HCT116 (cell line): ENCODE measurements around the gene IFITM5. TPM values are rescaled to one million over a fixed set of nuclear protein-coding genes. Genes with fewer than 3 reads are reported as not detected.

Experiments used
- ATAC-seq: fragments of 200-7000 bp; cut with Tn5 transposase; 2 replicates; pipeline ENCODE4 v1.9.1; 2020; ENCODE audit warnings: mild to moderate bottlenecking, moderate library complexity
- BruUV-seq: library from RNA; stranded (reverse); fragments of 400-500 nt; replicated peaks from 2 replicates; lab custom pipeline; 2021; lab: Mats Ljungman, UMichigan
- CTCF ChIA-PET: fragments of 300-600 bp; sonication (Branson Sonifier 250); formaldehyde crosslinking; loops from one replicate; lab custom pipeline; 2021; ENCODE audit warnings: antibody characterized with exemption; lab: Charles Lee
- POLR2A ChIA-PET: fragments of 300-600, 350-600 bp; sonication (Branson Sonifier 250); formaldehyde crosslinking; loops from one replicate; lab custom pipeline; 2021; ENCODE audit warnings: antibody characterized with exemption; lab: Charles Lee
- RAD21 ChIA-PET, 2 experiments: fragments of 300-600 bp; sonication (Branson Sonifier 250); formaldehyde crosslinking; loops; one replicate each; lab custom pipeline; 2023; ENCODE audit warnings: low total read pairs in 2 of 2; ENCODE audit not compliant: uncharacterized antibody in 2 of 2, unreplicated experiment in 2 of 2, low non-redundant PET in 1 of 2; lab: Charles Lee
- DNase-seq: peaks from one replicate; pipeline ENCODE4 v3.0.0-alpha.2; 2010; ENCODE audit warnings: low read depth, low spot score
- H2AFZ ChIP-seq: fragments of 200-600 bp; shearing (Covaris generic), sonication (generic); 2 replicates; pipeline ENCODE4 v1.6.1; 2017; ENCODE audit warnings: low read depth, mixed run types, mixed read lengths, antibody characterized with exemption, low read length; ENCODE audit not compliant: poor library complexity, severe bottlenecking
- H3K27ac ChIP-seq: 2 replicates; pipeline ENCODE4 v1.5.1; 2012; ENCODE audit warnings: low read depth, low read length
- H3K27me3 ChIP-seq: fragments of 200-600 bp; sonication (generic); 2 replicates; pipeline ENCODE4 v1.6.1; 2016; ENCODE audit warnings: mixed run types, low read length, mixed read lengths; ENCODE audit not compliant: insufficient read depth
- H3K36me3 ChIP-seq, 2 experiments: fragments of 200-500 bp in 1 of 2; fragments of 200-600 bp in 1 of 2; sonication (Bioruptor generic) in 1 of 2; sonication (generic) in 1 of 2; 2 replicates each; pipeline versions ENCODE4 v1.5.1 to v1.6.1; 2014 to 2016; ENCODE audit warnings: low read length in 2 of 2, inconsistent platforms in 1 of 2, mixed read lengths in 1 of 2, mixed run types in 1 of 2; ENCODE audit not compliant: insufficient read depth in 2 of 2, control insufficient read depth in 1 of 2
- H3K4me1 ChIP-seq, 2 experiments: fragments of 200-600 bp in 1 of 2; sonication (generic) in 1 of 2; 2 replicates each; pipeline versions ENCODE4 v1.5.1 to v1.6.1; 2012 to 2017; ENCODE audit warnings: low read length in 2 of 2, inconsistent platforms in 1 of 2, mild to moderate bottlenecking in 1 of 2, mixed read lengths in 1 of 2, mixed run types in 1 of 2, moderate library complexity in 1 of 2; ENCODE audit not compliant: insufficient read depth in 2 of 2, control insufficient read depth in 1 of 2
- H3K4me2 ChIP-seq: fragments of 200-600 bp; sonication (generic); 2 replicates; pipeline ENCODE4 v1.6.1; 2017; ENCODE audit warnings: mixed run types, low read length, mixed read lengths
- H3K4me3 ChIP-seq, 2 experiments: fragments of 200-600 bp in 1 of 2; sonication (generic) in 1 of 2; replicated peaks in 1 of 2; 2 replicates each; pipeline ENCODE4 v1.5.1; 2011 to 2016; ENCODE audit warnings: low read length in 2 of 2, control low read depth in 1 of 2, low read depth in 1 of 2, mild to moderate bottlenecking in 1 of 2, mixed read lengths in 1 of 2, mixed run types in 1 of 2
- H3K79me2 ChIP-seq: fragments of 200-600 bp; sonication (generic); 2 replicates; pipeline ENCODE4 v1.6.1; 2017; ENCODE audit warnings: mild to moderate bottlenecking, mixed run types, low read length, moderate library complexity, mixed read lengths; ENCODE audit not compliant: insufficient read depth
- H3K9ac ChIP-seq: fragments of 200-600 bp; sonication (generic); 2 replicates; pipeline ENCODE4 v1.6.1; 2016; ENCODE audit warnings: low read length, mixed read lengths
- H3K9me2 ChIP-seq: fragments of 200-600 bp; sonication (generic), shearing (Covaris generic); 2 replicates; pipeline ENCODE4 v1.6.1; 2017; ENCODE audit warnings: mixed run types, mild to moderate bottlenecking, moderate library complexity; ENCODE audit not compliant: insufficient read depth
- H3K9me3 ChIP-seq, 2 experiments: fragments of 200-500 bp in 1 of 2; fragments of 200-600 bp in 1 of 2; sonication (Bioruptor generic) in 1 of 2; sonication (generic) in 1 of 2; 2 replicates each; pipeline ENCODE4 v1.6.1; 2014 to 2017; ENCODE audit warnings: low read length in 2 of 2, mixed read lengths in 2 of 2, inconsistent platforms in 1 of 2, low read depth in 1 of 2, mild to moderate bottlenecking in 1 of 2, mixed run types in 1 of 2, moderate library complexity in 1 of 2; ENCODE audit not compliant: control insufficient read depth in 1 of 2, insufficient read depth in 1 of 2
- H4K20me1 ChIP-seq: fragments of 200-600 bp; sonication (generic), shearing (Covaris generic); 2 replicates; pipeline ENCODE4 v1.6.1; 2017; ENCODE audit warnings: mixed run types, mild to moderate bottlenecking, moderate library complexity; ENCODE audit not compliant: insufficient read depth
- EGR1 ChIP-seq: IDR thresholded peaks from 2 replicates; pipeline ENCODE4 v1.6.1; 2012; ENCODE audit warnings: low read depth
- EZH2phosphoT487 ChIP-seq: fragments of 200-600 bp; IDR thresholded peaks from 2 replicates; pipeline ENCODE4 v1.6.1; 2018; ENCODE audit warnings: antibody characterized with exemption, borderline replicate concordance
- POLR2AphosphoS5 ChIP-seq: IDR thresholded peaks from 2 replicates; pipeline ENCODE4 v1.6.1; 2011; ENCODE audit warnings: mild to moderate bottlenecking, low read depth, low read length, moderate library complexity
- RAD21 ChIP-seq: IDR thresholded peaks from 2 replicates; pipeline ENCODE4 v1.6.1; 2012; ENCODE audit warnings: low read depth, mild to moderate bottlenecking
- SRF ChIP-seq: IDR thresholded peaks from 2 replicates; pipeline ENCODE4 v1.6.1; 2012; ENCODE audit warnings: low read depth
- intact Hi-C: fragments of 100-400 bp; cut with micrococcal nuclease; formaldehyde crosslinking; loops from 2 replicates; pipeline ENCODE4 v1.10.0; 2022
- total RNA-seq: library from RNA; stranded (reverse); gene quantifications from one replicate; pipeline ENCODE4 v1.2.1, GENCODE V29; 2021; ENCODE audit not compliant: unreplicated experiment
- TF ChIP-seq, protein P1 (sequence below): IDR thresholded peaks from 2 replicates; pipeline ENCODE4 v1.6.1; 2012
- TF ChIP-seq, protein P2 (sequence below): IDR thresholded peaks from 2 replicates; pipeline ENCODE4 v1.6.1; 2012; ENCODE audit warnings: low read depth
- TF ChIP-seq, protein P3 (sequence below), 3 experiments: fragments of 200-600 bp in 1 of 3; sonication (generic) in 1 of 3; IDR thresholded peaks in 2 of 3; conservative IDR thresholded peaks in 1 of 3; 2 replicates each; pipeline ENCODE4 v1.5.1; 2012 to 2017; ENCODE audit warnings: low read depth in 2 of 3, low read length in 2 of 3, antibody characterized with exemption in 1 of 3, borderline replicate concordance in 1 of 3, control low read depth in 1 of 3, mild to moderate bottlenecking in 1 of 3, mixed read lengths in 1 of 3, mixed run types in 1 of 3, moderate library complexity in 1 of 3; ENCODE audit not compliant: insufficient read depth in 1 of 3

Gene IFITM5
- total RNA-seq, 1 experiment from 2014 or later = not detected

DNA sequence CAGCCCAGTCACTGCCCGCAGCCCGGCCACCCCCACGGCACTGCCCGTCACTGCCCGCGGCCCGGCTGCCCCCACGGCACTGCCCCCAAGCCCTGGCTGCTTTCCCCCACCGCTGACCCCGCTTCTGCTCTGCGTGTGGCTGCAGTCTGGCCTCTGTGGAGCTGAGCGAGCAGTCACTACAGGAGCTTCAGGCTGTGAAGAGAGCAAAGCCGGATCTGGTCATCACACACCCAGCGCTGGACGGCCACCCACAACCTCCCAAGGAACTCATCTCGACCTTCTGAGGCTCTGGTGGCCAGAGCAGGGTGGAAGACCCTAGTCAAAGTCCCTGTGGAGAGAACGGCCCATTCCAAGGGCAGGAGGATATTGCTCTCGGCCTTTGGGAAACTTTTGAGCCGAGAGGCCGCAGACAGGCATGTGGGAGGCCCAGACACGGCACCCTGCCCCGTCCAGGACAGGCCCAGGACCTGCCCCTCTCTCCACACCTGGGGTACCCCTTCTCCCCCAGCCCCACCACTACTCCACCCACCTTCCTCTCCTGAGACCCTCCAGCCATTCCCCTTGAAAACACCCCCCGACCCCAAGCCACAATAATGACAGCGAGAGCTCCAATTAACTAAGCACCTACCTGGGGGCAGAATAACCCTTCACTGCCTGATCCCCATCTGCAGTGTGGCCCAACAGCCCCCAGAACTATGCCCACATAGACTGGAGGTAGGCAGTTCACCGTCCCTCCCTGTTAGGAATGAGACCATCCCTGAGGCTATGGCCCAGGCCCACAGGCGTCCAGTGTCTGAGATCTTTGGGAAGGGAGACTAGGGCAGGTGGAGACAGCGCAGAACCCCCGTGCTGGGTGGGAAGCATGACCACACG is 14.1 kb downstream of the IFITM5 start:
- ChIA-PET CTCF (no interaction called here), RAD21 (interaction anchor here in 1 of 2 experiments (0.7 kb wide), 1 partner anchor 18 kb away, joined by 9 read pairs; no protein-coding TSS in a partner anchor), POLR2A (no interaction called here)
- Histone ChIP-seq H3K36me3 (no peaks in the 10 kb centered on the region), H3K27ac (no peak overlapping the region), H3K4me2 (no peak overlapping the region), H4K20me1 (no peaks in the 10 kb centered on the region), H3K9ac (no peak overlapping the region), H2AFZ (no peak overlapping the region), H3K79me2 (peaks cover 7% of the 10 kb centered on the region; the same call in 1 of the 2 replicates), H3K27me3 (no peaks in the 10 kb centered on the region), H3K9me3 (no peaks in the 10 kb centered on the region), H3K4me3 (no peak overlapping the region), H3K4me1 (peaks cover 14 to 28% of the 10 kb centered on the region in 2 experiments), H3K9me2 (no peaks in the 10 kb centered on the region)
- DNase-seq (no peak), ATAC-seq (no peak)
- intact Hi-C loops = loop anchor here (5.0 kb wide), 1 partner anchor 48 kb away; the partner anchor contains the start of genes PSMD13 and SIRT3
- TF ChIP-seq EZH2phosphoT487 = no peak
- TF ChIP-seq POLR2AphosphoS5 = no peak
- no peak for TF ChIP-seq EGR1
- TF ChIP-seq RAD21 = no peak
- TF ChIP-seq, protein P1, sequence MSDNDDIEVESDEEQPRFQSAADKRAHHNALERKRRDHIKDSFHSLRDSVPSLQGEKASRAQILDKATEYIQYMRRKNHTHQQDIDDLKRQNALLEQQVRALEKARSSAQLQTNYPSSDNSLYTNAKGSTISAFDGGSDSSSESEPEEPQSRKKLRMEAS = no peak
- no peak for TF ChIP-seq SRF
- TF ChIP-seq, protein P2, sequence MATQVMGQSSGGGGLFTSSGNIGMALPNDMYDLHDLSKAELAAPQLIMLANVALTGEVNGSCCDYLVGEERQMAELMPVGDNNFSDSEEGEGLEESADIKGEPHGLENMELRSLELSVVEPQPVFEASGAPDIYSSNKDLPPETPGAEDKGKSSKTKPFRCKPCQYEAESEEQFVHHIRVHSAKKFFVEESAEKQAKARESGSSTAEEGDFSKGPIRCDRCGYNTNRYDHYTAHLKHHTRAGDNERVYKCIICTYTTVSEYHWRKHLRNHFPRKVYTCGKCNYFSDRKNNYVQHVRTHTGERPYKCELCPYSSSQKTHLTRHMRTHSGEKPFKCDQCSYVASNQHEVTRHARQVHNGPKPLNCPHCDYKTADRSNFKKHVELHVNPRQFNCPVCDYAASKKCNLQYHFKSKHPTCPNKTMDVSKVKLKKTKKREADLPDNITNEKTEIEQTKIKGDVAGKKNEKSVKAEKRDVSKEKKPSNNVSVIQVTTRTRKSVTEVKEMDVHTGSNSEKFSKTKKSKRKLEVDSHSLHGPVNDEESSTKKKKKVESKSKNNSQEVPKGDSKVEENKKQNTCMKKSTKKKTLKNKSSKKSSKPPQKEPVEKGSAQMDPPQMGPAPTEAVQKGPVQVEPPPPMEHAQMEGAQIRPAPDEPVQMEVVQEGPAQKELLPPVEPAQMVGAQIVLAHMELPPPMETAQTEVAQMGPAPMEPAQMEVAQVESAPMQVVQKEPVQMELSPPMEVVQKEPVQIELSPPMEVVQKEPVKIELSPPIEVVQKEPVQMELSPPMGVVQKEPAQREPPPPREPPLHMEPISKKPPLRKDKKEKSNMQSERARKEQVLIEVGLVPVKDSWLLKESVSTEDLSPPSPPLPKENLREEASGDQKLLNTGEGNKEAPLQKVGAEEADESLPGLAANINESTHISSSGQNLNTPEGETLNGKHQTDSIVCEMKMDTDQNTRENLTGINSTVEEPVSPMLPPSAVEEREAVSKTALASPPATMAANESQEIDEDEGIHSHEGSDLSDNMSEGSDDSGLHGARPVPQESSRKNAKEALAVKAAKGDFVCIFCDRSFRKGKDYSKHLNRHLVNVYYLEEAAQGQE = no peak
- TF ChIP-seq, protein P3, sequence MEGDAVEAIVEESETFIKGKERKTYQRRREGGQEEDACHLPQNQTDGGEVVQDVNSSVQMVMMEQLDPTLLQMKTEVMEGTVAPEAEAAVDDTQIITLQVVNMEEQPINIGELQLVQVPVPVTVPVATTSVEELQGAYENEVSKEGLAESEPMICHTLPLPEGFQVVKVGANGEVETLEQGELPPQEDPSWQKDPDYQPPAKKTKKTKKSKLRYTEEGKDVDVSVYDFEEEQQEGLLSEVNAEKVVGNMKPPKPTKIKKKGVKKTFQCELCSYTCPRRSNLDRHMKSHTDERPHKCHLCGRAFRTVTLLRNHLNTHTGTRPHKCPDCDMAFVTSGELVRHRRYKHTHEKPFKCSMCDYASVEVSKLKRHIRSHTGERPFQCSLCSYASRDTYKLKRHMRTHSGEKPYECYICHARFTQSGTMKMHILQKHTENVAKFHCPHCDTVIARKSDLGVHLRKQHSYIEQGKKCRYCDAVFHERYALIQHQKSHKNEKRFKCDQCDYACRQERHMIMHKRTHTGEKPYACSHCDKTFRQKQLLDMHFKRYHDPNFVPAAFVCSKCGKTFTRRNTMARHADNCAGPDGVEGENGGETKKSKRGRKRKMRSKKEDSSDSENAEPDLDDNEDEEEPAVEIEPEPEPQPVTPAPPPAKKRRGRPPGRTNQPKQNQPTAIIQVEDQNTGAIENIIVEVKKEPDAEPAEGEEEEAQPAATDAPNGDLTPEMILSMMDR (IDR thresholded peaks at IDR 0.05 in 2 of 3, conservative IDR thresholded peaks at IDR 0.05 in 1 of 3; ENCODE audit: borderline replicate concordance in 1 of 3, insufficient read depth in 1 of 3, low read depth in 2 of 3, low read length in 2 of 3) = no peak
- BruUV-seq = no TSS peak
